Activated B cell treated with CpG ODN at 0.5 μM for 24 hours (primary cell): Measurements from ENCODE around the gene ALPL. TPM values are rescaled to one million over a fixed set of nuclear protein-coding genes. Genes with fewer than 3 reads are reported as not detected.

Experiments
- ATAC-seq: fragments of 200-7000 bp; cut with Tn5 transposase; one replicate; pipeline ENCODE4 v1.10.0; 2021; ENCODE audit warnings: low read depth, mild to moderate bottlenecking, moderate library complexity
- CTCF ChIA-PET: fragments of 350-600 bp; sonication (Branson Sonifier 250); formaldehyde crosslinking; loops from one replicate; lab custom pipeline; 2021; ENCODE audit warnings: antibody characterized with exemption; lab: Charles Lee
- POLR2A ChIA-PET: fragments of 350-600 bp; sonication (Branson Sonifier 250); formaldehyde crosslinking; loops from one replicate; lab custom pipeline; 2021; ENCODE audit warnings: antibody characterized with exemption; lab: Charles Lee
- DNase-seq: peaks from one replicate; pipeline ENCODE4 v3.0.0; 2022
- H3K27ac Mint-ChIP-seq: one replicate; pipeline ENCODE4 v1.8.0; 2020; ENCODE audit warnings: mixed read lengths
- H3K27me3 Mint-ChIP-seq: one replicate; pipeline ENCODE4 v1.8.0; 2021; ENCODE audit warnings: mixed read lengths
- H3K36me3 Mint-ChIP-seq: one replicate; pipeline ENCODE4 v1.8.0; 2021; ENCODE audit warnings: low read depth, mixed read lengths
- H3K4me1 Mint-ChIP-seq: one replicate; pipeline ENCODE4 v1.8.0; 2021; ENCODE audit warnings: mixed read lengths
- H3K4me3 Mint-ChIP-seq: one replicate; pipeline ENCODE4 v1.8.0; 2020; ENCODE audit warnings: mild to moderate bottlenecking, mixed read lengths
- H3K9me3 Mint-ChIP-seq: one replicate; pipeline ENCODE4 v1.8.0; 2020; ENCODE audit warnings: mixed read lengths
- CTCF ChIP-seq: fragments of 200-600 bp; IDR thresholded peaks from one replicate; pipeline ENCODE4 v1.8.0; 2022; ENCODE audit warnings: antibody characterized with exemption, mild to moderate bottlenecking
- intact Hi-C: fragments of 100-400 bp; cut with micrococcal nuclease; formaldehyde crosslinking; loops from one replicate; pipeline ENCODE4 v1.15.1; 2024
- total RNA-seq: library from RNA; stranded (reverse); gene quantifications from 2 replicates; pipeline ENCODE4 v1.2.3, GENCODE V29; 2022

ALPL gene
- total RNA-seq, 1 donor from 2014 or later: 14.7 TPM

GRCh38 chr1:21603177-21604138, 94.2 kb downstream of the ALPL start:
- DNase-seq: no peak
- ATAC-seq: no peak
- H3K27me3 Mint-ChIP-seq: peaks cover 25% of the 10 kb centered on the region
- no peak overlapping the region for H3K27ac Mint-ChIP-seq
- peaks cover 18% of the 10 kb centered on the region for H3K4me1 Mint-ChIP-seq
- no peak overlapping the region for H3K4me3 Mint-ChIP-seq
- CTCF ChIA-PET: no interaction called here
- no peaks in the 10 kb centered on the region for H3K36me3 Mint-ChIP-seq
- no peaks in the 10 kb centered on the region for H3K9me3 Mint-ChIP-seq
- POLR2A ChIA-PET: no interaction called here
- TF ChIP-seq CTCF: no peak
- intact Hi-C loops: no loop called here

DNA sequence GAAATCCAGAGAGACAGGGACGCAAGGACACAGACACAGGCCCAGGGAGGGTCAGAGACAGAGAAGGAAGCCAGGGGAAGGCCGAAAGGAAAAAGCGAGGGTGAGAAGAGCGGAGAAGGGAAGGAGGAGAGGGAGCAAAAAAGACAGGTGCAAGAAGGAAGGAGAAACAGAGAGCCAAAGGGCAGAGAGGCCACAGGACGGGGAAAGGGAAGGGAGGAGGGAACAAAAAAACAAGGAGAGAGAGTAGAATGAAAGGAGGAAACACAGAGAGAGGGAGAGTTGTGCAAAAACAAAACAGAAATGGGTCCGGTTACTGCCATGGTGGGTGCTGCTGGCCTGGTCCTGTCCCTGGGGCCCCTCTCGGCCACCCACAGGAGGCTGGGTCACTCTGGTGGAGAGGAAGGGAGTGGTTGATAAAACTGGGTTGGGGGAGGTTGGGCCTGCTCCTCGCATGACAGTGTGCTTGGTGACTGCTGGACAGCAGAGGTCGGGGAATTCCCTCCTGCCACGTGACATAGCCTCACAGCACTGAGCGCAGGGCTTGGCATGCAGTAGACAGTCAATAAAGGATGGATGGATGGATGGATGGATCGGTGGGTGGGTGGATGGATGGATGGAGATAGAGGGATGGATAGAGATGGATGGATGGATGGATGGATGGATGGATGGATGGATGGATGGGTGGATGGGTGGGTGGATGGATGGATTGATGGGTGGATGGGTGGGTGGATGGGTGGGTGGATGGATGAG, 95.2 kb downstream of the ALPL start:
- H3K27me3 Mint-ChIP-seq: peaks cover 19% of the 10 kb centered on the region
- peaks cover 18% of the 10 kb centered on the region for H3K4me1 Mint-ChIP-seq
- no peak overlapping the region for H3K27ac Mint-ChIP-seq

GRCh38 chr1:21605012-21605715, 95.9 kb downstream of the ALPL start:
- Mint-ChIP-seq H3K4me3 (no peak overlapping the region), H3K4me1 (peaks cover 18% of the 10 kb centered on the region), H3K36me3 (no peaks in the 10 kb centered on the region), H3K27ac (no peak overlapping the region), H3K9me3 (no peaks in the 10 kb centered on the region), H3K27me3 (peaks cover 14% of the 10 kb centered on the region)
- no peak for ATAC-seq
- ChIA-PET POLR2A (no interaction called here), CTCF (no interaction called here)
- no peak for TF ChIP-seq CTCF
- intact Hi-C loops: no loop called here
- DNase-seq: no peak

More for the DNA sequence above, 95.2 kb downstream of the ALPL start:
- Mint-ChIP-seq H3K9me3 (no peaks in the 10 kb centered on the region), H3K36me3 (no peaks in the 10 kb centered on the region), H3K4me3 (no peak overlapping the region)
- ChIA-PET CTCF (no interaction called here), POLR2A (no interaction called here)
- no peak for TF ChIP-seq CTCF
- no peak for DNase-seq
- intact Hi-C loops: no loop called here
- ATAC-seq: no peak

DNA sequence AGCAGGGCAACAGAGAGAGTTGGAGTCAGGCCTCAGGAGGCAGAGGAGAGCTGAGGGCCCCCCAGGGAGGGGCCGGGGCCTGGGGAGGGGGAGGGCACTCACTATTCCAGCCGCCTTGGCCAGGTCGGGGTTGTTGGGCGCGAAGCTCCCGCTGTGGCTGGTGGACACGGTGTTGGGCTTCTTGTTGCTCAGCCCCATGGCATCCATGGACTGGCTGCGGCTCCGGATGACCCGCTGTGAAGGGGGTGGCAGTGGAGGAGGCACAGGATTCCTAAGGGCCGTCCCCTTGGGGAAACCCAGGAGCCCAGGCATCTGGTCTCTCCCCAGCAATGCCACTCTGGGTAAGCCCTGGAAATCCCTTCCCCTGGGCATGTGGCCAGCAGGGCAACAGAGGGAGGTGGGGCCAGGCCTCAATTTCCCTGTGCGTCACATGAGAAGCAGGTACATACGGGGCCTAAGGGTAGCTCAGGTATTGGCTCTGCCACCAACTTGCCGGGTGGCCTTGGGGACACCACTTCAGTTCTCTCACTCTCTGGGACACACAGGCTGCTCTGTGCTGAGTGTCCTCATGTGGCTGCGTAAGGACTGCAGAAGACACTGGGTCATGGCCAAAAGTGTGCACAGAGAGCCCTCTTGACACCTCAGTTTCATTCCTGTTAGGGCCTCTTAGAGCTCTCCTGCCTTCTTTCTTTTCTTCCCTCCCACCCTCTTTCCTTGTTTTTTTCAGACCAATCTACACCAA, 96.9 kb downstream of the ALPL start:
- CTCF ChIA-PET: no interaction called here
- H3K36me3 Mint-ChIP-seq: no peaks in the 10 kb centered on the region

More for the DNA sequence above, 96.9 kb downstream of the ALPL start:
- Mint-ChIP-seq H3K4me1 (peaks cover 18% of the 10 kb centered on the region), H3K4me3 (no peak overlapping the region), H3K9me3 (no peaks in the 10 kb centered on the region), H3K27ac (no peak overlapping the region), H3K27me3 (peaks cover 8% of the 10 kb centered on the region)
- no peak for ATAC-seq
- POLR2A ChIA-PET: no interaction called here
- no peak for DNase-seq
- intact Hi-C loops: no loop called here
- no peak for TF ChIP-seq CTCF
